ENCODE data around the gene CDH4. TPM values are rescaled to one million over a fixed set of nuclear protein-coding genes. Genes with fewer than 3 reads are reported as not detected.

Gene CDH4
- total RNA-seq, 1 experiment from 2014 or later: not detected

- no TSS peak for BruUV-seq (replicated peaks)
- POLR2A ChIA-PET: no interaction called here
- ATAC-seq (no peak), DNase-seq (ENCODE audit: low read depth, low spot score) (no peak)
- no peaks in the 10 kb centered on the region for H3K36me3 ChIP-seq (ENCODE audit: control insufficient read depth, insufficient read depth, low read length)
- no peaks in the 10 kb centered on the region for H3K27me3 ChIP-seq (ENCODE audit: control insufficient read depth, insufficient read depth, low read length)
- H3K9me3 ChIP-seq (ENCODE audit: control insufficient read depth, insufficient read depth, low read depth, low read length): no peaks in the 10 kb centered on the region
- no peak for TF ChIP-seq TCF7L2 (IDR thresholded peaks at IDR 0.05; ENCODE audit: low read depth, low read length)
- TF ChIP-seq, protein P1, sequence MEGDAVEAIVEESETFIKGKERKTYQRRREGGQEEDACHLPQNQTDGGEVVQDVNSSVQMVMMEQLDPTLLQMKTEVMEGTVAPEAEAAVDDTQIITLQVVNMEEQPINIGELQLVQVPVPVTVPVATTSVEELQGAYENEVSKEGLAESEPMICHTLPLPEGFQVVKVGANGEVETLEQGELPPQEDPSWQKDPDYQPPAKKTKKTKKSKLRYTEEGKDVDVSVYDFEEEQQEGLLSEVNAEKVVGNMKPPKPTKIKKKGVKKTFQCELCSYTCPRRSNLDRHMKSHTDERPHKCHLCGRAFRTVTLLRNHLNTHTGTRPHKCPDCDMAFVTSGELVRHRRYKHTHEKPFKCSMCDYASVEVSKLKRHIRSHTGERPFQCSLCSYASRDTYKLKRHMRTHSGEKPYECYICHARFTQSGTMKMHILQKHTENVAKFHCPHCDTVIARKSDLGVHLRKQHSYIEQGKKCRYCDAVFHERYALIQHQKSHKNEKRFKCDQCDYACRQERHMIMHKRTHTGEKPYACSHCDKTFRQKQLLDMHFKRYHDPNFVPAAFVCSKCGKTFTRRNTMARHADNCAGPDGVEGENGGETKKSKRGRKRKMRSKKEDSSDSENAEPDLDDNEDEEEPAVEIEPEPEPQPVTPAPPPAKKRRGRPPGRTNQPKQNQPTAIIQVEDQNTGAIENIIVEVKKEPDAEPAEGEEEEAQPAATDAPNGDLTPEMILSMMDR (IDR thresholded peaks at IDR 0.05): no peak
- intact Hi-C loops (cut with micrococcal nuclease; ENCODE audit: unreplicated experiment): no loop called here
- no peak overlapping the region for H3K4me3 ChIP-seq (ENCODE audit: low read depth in 2 of 2, low read length in 2 of 2)
- H3K27ac ChIP-seq (ENCODE audit: low read length): no peak overlapping the region
- H3K4me1 ChIP-seq (ENCODE audit: control insufficient read depth, insufficient read depth, low read length): no peaks in the 10 kb centered on the region
- in situ Hi-C loops (cut with HindIII; ENCODE audit: low pct_unique_long_range_greater_than_20kb, low sequenced_read_pairs): no loop called here
- CTCF ChIA-PET: no interaction called here
These were observed 734.8 kb downstream of the CDH4 start for GRCh38 chr20:61986762-61987321.

DNA sequence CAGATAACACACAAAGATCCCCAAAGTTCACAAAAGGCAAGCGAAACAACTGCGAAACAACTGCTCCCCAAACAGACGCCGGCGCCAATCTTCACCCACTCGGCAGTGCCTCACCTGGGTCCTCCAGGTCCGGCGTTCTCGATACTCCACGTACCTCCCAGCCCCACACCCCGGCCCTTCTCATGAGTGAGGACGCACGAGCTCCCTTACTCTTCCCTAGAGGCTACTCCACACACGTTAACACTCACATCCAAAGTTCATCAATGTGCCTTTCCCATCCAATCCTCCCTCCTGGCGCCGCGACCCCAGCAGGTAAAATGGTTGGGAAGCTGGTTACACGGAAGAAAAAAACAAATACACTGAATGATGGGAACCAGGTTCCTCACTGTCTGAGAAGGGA lies 736.6 kb downstream of the CDH4 start:
- DNase-seq (ENCODE audit: low read depth, low spot score) (no peak), ATAC-seq (no peak)
- no peaks in the 10 kb centered on the region for H3K4me1 ChIP-seq (ENCODE audit: control insufficient read depth, insufficient read depth, low read length)
- no peaks in the 10 kb centered on the region for H3K9me3 ChIP-seq (ENCODE audit: control insufficient read depth, insufficient read depth, low read depth, low read length)
- ChIA-PET POLR2A (no interaction called here), CTCF (no interaction called here)
- in situ Hi-C loops (cut with HindIII; ENCODE audit: low pct_unique_long_range_greater_than_20kb, low sequenced_read_pairs) (no loop called here), intact Hi-C loops (cut with micrococcal nuclease; ENCODE audit: unreplicated experiment) (no loop called here)
- H3K36me3 ChIP-seq (ENCODE audit: control insufficient read depth, insufficient read depth, low read length): no peaks in the 10 kb centered on the region
- no peak overlapping the region for H3K27ac ChIP-seq (ENCODE audit: low read length)
- no peaks in the 10 kb centered on the region for H3K27me3 ChIP-seq (ENCODE audit: control insufficient read depth, insufficient read depth, low read length)
- no peak for TF ChIP-seq SIN3A (IDR thresholded peaks at IDR 0.05; ENCODE audit: borderline replicate concordance, insufficient read depth, low read depth, low read length)
- TF ChIP-seq TCF7L2 (IDR thresholded peaks at IDR 0.05; ENCODE audit: low read depth, low read length): no peak
- no peak for TF ChIP-seq POLR2AphosphoS5 (IDR thresholded peaks at IDR 0.05; ENCODE audit: low read depth, low read length)
- TF ChIP-seq, protein P1 (IDR thresholded peaks at IDR 0.05): no peak
- no peak overlapping the region for H3K4me3 ChIP-seq (ENCODE audit: low read depth in 2 of 2, low read length in 2 of 2)
- BruUV-seq (replicated peaks): no TSS peak

DNA sequence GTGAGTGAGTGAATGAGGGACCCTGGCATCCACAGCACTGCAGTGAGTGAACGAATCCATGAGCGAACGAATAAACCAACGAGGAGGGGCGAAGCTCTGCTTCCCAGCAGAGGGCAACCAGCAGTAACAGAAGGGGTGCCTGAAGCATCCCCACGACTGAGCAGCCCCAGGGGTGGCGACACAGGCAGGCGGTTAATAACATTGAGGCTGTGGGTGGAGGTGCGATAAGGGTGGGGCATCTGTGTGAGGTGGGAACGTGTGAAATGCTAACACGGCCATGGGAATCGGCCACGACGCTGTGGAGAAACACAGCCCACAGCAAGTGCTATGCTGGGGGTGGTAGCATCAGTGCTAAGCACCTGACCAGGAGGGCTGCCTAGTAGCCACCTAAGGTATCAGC lies 737.7 kb downstream of the CDH4 start:
- DNase-seq (ENCODE audit: low read depth, low spot score): no peak
- ChIA-PET CTCF (no interaction called here), POLR2A (no interaction called here)
- no peak for ATAC-seq
- Histone ChIP-seq H3K4me1 (ENCODE audit: control insufficient read depth, insufficient read depth, low read length) (no peaks in the 10 kb centered on the region), H3K36me3 (ENCODE audit: control insufficient read depth, insufficient read depth, low read length) (no peaks in the 10 kb centered on the region), H3K27me3 (ENCODE audit: control insufficient read depth, insufficient read depth, low read length) (no peaks in the 10 kb centered on the region), H3K4me3 (ENCODE audit: low read depth in 2 of 2, low read length in 2 of 2) (no peak overlapping the region), H3K9me3 (ENCODE audit: control insufficient read depth, insufficient read depth, low read depth, low read length) (no peaks in the 10 kb centered on the region), H3K27ac (ENCODE audit: low read length) (no peak overlapping the region)
- BruUV-seq (replicated peaks): no TSS peak
- intact Hi-C loops (cut with micrococcal nuclease; ENCODE audit: unreplicated experiment): no loop called here
- no peak for TF ChIP-seq TCF7L2 (IDR thresholded peaks at IDR 0.05; ENCODE audit: low read depth, low read length)
- no peak for TF ChIP-seq SIN3A (IDR thresholded peaks at IDR 0.05; ENCODE audit: borderline replicate concordance, insufficient read depth, low read depth, low read length)
- TF ChIP-seq, protein P1 (IDR thresholded peaks at IDR 0.05): no peak
- TF ChIP-seq, protein P2, sequence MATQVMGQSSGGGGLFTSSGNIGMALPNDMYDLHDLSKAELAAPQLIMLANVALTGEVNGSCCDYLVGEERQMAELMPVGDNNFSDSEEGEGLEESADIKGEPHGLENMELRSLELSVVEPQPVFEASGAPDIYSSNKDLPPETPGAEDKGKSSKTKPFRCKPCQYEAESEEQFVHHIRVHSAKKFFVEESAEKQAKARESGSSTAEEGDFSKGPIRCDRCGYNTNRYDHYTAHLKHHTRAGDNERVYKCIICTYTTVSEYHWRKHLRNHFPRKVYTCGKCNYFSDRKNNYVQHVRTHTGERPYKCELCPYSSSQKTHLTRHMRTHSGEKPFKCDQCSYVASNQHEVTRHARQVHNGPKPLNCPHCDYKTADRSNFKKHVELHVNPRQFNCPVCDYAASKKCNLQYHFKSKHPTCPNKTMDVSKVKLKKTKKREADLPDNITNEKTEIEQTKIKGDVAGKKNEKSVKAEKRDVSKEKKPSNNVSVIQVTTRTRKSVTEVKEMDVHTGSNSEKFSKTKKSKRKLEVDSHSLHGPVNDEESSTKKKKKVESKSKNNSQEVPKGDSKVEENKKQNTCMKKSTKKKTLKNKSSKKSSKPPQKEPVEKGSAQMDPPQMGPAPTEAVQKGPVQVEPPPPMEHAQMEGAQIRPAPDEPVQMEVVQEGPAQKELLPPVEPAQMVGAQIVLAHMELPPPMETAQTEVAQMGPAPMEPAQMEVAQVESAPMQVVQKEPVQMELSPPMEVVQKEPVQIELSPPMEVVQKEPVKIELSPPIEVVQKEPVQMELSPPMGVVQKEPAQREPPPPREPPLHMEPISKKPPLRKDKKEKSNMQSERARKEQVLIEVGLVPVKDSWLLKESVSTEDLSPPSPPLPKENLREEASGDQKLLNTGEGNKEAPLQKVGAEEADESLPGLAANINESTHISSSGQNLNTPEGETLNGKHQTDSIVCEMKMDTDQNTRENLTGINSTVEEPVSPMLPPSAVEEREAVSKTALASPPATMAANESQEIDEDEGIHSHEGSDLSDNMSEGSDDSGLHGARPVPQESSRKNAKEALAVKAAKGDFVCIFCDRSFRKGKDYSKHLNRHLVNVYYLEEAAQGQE (IDR thresholded peaks at IDR 0.05; ENCODE audit: insufficient read depth in 1 of 2, low read depth in 2 of 2, low read length in 1 of 2): no peak
- TF ChIP-seq POLR2AphosphoS5 (IDR thresholded peaks at IDR 0.05; ENCODE audit: low read depth, low read length): no peak
- in situ Hi-C loops (cut with HindIII; ENCODE audit: low pct_unique_long_range_greater_than_20kb, low sequenced_read_pairs): no loop called here
